CD4-positive, alpha-beta T cell treated with Interleukin-17A for 4 hours (primary cell): ENCODE measurements around the gene EIF2B2.
"Not testable (repeated sequence)": the region's sequence is repeated elsewhere in the genome, so short reads cannot be mapped to it uniquely, and the experiment has no call there.

ENCODE experiments used
- DNase-seq: peaks from one replicate; pipeline ENCODE4 v3.0.0-alpha.2; 2020; ENCODE audit warnings: mixed read lengths

EIF2B2 gene

DNA sequence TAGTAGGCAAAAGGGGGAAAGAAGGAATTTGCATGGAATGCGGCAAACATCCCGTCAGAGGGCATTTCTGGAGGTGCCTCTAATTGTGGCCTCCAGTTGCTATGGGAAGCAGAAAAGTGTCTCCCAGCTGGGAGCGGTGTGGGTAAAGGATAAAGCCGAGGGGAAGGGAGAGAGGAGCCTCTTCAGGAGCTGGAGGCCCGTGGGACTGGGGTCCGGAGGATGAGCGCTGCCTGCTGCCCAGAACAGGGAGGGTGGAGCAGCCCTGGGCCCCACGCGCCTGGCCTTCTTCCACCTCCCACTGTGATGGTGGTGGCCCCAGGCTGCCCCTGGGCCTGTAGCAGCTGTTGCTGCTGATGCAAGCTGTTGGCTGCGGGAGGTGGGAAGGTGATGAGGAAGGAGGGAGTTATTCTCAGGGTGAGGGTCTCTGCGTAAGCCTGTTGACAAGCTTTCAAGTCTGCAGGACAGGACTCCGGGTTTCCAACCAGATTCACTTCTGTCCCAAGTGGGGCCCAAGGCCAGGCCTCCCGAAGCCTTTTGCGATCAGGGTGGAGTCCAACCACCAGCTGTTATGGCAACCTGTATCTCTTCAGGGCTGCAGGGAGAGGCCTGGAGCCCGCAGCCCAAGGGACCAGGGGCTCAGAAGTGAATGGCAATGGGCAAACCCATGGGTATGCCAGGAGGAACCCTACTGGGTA is 28.2 kb upstream of the EIF2B2 start:
- no peak for DNase-seq

- no peak for DNase-seq
These were observed 27.5 kb upstream of the EIF2B2 start for GRCh38 chr14:74975059-74975810.

DNA sequence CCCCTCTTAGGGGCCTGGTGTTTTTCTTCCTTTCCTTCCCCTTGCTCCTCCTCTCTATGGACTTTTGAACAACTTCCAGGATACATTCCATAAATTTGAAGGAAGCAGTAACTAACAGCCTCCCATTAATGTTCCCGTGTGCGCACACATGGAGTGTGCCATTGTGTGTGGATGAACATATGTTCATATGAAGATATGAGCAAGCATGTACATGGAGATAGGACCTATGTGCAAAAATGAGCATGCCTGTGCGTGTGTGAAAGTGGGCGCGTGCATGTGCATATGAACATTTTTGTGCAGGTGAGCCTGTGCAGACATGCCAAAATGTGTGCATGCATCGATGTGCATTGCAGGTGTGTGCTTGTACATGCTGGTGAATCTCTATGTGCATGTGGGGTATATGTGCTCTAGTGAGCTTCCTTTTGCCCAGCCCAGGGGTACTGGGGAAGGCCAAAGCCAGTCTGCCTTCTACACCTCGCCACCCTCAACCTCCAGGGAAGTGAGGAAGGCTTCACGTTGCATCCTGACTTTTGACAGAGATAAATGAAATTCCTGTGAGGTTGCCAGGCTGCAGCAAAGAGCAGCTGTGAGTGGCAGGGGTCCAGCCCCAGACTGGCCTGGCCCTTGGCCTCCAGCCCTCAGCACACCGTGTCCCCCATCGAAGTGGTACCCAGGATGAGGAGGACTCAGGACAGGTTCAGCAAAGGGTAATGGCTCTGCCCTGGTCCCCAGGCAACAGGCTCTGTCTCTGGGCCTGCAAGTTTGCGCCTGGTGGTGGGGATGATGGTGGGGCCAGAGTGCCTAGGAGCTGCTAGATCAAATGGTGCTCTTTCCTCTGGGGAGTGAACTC is 26.2 kb upstream of the EIF2B2 start:
- DNase-seq = no peak

DNA sequence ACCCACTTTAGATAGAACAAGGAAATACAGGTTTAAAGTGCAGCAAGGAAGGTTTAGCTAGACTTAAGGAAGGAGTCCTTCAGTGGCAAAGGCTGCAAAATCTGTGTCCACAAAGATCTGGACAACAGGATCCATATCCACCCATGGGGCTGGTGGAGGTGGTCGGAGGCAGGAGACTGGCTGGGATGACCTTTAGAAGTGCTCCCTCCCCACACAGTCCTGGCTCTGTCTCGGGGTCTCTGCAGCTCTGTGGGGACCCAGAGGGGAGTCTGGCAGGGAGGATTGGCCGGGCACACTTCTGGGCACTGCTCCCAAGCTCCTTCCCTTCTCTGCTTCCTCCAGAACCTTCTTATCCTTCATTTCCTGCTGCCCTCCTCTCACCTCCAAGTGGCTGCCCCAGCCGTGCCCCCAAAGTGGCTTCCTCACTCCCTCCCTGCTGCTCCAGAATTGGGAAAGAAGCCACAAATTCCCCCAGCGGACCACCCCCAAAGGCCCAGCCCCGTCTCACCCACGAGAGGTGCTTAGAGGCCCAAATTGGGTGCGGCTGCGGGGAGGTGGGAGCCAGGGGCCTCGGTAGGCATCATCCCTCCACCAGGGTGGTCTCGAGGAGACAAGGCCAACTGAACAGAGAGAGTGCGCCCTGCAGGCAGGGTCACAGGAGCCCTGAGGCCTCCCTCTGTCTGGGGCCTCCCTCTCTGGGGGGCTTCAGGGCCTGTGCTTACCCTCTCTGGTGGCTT is 25.4 kb upstream of the EIF2B2 start:
- DNase-seq = no peak

DNA sequence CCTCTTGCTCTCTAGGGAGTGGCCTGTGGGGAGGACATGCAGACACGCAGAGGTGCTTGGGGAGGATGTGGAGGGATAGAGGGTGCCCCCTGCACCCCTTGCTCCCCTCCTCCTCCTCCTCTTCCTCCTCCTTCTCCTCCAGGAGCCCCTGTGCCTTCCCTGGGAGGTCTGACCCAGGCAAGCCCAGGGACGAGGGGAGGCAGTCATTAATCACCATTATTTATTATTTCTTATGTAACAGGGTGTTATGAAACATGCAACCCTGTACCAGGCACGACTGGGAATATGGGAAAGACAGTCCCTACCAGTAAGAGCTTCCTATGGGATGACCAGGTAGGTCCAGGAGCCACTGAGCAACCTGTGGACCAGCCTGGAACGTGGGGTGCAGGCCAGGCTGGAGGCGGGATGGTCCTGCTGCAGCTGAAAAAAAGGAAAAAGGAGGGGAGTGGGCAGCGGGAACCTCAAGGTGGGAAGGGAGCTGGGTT is 24.8 kb upstream of the EIF2B2 start:
- no peak for DNase-seq

DNA sequence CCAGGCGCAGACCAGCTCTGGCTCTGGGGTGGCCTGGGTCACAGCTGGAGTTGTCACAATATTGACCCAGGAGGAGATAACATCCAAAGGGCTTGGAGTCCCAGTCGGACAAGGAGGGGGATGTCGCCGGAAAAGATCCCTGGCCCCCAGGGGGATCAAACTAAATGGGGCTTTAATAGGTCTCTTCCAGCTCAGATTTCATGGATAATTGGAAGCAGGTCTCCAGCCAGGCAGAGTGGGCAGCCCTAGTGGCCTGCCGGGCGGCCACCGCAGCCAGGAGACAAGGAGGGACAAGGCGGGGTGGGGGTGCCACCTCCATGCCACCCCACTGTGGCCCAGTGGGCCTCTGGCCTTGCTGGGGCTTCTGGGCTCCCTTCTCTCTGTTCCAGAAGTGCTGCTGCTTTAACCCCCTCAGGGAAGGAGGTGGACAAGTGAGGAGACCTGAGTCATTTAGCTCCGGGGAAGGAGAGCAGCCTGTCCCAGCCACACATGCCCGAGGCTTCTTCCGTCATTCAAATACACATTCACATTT is 24.2 kb upstream of the EIF2B2 start:
- DNase-seq = no peak

- no peak for DNase-seq
These were observed 23.7 kb upstream of the EIF2B2 start for GRCh38 chr14:74979029-74979428.

DNA sequence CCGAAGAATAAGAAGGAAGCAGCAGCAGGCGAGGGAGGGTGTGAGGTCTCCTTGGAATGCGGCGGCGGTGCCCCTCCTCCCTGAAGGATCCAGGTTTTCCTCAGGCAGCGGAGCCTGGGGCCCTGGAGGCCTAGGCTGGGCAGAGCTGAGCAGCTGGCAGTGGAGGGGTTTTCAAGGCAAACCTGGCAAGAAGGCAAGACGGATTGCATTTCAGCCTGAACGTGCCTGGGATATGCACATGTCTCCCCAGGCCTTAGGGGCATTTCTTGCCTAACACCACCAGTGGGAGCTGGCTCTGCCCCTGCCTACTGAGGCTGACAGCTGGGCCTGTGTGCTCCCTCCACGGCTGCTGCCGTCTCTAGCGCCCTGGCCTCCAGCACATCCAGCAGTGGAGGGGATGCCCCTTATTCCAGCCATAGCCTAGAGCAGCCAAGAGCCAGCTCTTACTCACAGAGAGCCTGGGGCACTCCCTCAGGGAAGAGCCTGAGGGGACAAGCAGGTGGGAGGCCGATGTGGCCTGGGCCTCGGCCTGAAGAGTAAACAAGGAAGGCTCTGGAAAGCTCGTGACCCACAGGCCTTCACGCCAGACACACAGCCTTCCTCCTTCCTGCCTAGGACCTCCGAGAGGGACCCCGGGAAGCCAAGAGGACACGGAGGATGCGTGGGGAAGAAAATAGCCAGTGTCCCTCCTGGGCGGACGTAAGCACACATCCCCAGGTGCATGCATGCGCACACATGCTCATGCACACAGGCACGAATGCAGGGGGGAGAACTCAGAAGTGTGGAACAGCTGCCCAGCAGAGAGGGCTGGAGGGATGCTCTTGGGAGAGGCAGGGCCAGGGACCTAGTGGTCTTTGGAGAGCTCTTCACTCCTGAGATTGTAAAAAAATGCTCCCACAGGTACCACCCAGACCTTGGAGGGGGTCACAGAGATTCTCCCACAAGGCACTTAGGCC is 23.0 kb upstream of the EIF2B2 start:
- DNase-seq = no peak

- no peak for DNase-seq
These were observed 22.4 kb upstream of the EIF2B2 start for GRCh38 chr14:74980398-74980730.

DNA sequence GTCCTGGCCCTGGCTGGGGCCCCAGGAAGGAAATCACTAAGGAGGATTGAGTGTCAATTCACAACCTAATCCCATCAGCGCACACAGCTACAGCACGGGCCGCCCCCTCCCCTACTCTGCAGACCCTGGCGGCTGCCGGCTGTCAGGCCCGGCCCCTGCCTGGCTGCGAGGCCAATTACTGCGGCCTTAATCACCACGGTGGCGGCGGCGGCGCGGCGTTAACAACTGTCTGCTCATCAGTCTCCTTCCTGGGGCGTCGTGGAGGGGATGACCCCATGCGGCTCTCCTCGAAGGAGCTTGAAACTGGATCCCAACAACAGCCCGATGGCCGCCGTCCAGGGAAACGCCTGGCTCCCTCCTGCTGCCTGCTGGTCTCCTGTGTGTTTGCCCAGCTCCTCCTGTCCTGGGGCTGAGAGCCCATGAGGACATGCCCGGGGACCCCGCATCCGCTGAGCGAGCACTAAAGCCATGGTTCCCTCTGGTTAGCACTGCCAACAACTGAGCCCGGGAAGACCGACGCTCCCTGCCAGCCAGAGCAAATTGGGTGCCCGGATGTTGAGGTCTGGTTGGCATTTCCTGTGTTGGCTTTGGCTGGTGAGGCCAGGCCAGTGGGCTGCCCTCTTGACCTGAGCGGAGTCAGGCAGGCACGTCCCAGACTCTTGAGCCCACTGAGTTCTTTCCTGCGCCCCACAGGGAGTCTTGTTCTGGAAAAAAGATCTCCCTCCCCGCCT is 21.8 kb upstream of the EIF2B2 start:
- no peak for DNase-seq

DNA sequence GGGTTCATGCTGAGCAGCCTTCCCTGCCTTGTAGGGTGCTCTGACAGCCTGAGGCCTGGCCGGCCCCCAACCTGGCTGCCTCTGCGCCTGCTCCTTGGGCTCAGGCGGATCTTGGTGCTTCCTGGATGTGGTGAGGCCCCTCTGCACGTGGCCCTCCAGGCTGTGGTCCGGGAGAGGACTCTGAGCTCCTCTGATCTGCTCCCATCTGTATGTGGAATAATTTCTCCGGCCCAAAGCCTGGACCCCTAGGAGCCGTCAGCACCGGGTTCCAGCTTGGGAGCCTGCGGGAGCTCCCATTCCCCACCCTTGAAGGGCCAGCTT is 21.3 kb upstream of the EIF2B2 start:
- DNase-seq = no peak

GRCh38 chr14:74981833-74982232 is 20.9 kb upstream of the EIF2B2 start:
- DNase-seq = no peak

- no peak for DNase-seq
These were observed 20.1 kb upstream of the EIF2B2 start for GRCh38 chr14:74982661-74983060.

DNA sequence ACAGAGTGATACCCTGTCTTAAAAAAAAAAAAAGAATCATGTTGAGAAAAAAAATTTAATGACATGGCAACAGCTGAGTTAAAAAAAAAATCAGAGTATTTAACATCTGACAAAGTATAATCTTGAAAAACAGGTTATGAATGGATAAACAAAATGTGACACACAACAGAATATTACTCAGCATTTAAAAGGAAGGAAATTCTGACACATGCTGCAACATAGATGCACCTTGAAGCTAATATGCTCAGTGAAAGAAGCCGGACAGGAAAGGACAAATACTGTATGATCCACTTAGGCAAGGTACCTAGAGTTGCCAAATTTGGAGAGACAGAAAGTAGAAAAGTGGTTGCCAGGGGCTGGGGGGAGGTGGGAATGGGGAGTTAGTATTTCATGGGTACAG is 19.4 kb upstream of the EIF2B2 start:
- DNase-seq = no peak

DNA sequence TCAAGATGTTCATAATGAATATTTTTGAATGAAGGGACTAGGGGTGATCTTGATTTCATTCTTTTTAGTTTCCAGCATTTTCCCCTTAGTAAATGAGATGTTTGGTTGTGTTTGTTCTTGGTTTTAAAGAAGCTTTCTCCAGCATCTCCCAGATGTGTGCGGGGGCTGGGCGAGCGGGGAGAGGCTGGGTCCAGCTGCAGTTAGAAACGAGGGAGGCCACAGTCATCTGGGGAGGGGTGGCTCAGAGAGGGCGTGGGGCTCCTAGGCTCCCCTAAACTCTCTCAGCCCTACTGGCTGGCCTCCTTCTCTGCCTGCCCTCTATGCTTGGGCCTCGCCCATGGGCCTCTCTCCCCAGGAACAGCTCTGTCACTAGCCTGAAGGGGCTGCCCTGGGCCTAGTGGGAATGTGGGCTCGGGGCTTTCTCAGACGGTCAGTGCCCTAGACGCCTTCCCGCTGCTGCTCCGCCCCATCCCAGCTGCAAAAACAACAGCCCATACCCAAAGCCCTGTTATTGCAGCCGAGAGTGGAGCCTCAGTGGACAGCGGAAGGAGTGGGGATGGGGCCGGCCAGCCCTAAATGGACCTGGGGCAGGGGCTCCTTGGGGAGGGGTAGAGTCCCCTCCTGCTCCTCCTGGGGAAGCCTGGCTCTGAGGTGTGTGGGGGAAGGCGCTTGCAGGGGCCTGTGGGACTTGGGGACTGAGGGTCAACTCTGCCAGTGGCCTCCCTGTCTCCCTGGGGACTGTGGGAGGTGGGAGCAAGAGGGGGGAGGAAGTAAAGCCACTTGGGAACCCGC is 18.3 kb upstream of the EIF2B2 start:
- no peak for DNase-seq

- no peak for DNase-seq
These were observed 17.8 kb upstream of the EIF2B2 start for GRCh38 chr14:74985028-74985310.

- DNase-seq = no peak
These were observed 16.9 kb upstream of the EIF2B2 start for GRCh38 chr14:74985806-74986205.

DNA sequence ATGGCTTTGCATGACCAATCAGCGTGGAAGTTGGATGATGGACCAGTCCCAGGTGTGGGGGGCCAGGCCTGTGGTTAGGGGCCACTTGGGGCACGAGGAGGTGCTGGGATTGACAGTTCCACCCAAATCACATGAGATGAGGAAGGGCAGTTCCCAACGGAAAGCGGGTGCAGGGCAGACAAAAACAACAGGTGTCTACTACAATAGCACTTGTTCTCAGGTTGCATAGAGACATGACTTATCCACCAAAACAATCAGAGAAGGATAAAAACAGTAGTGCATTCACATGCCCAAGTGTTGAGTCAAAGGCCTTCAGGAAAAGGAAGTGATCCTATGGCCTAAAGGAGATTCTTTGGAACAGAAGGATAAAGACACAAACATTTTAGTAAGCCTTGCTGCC is 14.6 kb upstream of the EIF2B2 start:
- no peak for DNase-seq

- DNase-seq = no peak
These were observed 13.7 kb upstream of the EIF2B2 start for GRCh38 chr14:74988993-74989392.

GRCh38 chr14:74994182-74994581 is 8.5 kb upstream of the EIF2B2 start:
- DNase-seq = not testable (repeated sequence)
